ENCODE measurements around the gene GPER1.

GPER1 gene

DNA sequence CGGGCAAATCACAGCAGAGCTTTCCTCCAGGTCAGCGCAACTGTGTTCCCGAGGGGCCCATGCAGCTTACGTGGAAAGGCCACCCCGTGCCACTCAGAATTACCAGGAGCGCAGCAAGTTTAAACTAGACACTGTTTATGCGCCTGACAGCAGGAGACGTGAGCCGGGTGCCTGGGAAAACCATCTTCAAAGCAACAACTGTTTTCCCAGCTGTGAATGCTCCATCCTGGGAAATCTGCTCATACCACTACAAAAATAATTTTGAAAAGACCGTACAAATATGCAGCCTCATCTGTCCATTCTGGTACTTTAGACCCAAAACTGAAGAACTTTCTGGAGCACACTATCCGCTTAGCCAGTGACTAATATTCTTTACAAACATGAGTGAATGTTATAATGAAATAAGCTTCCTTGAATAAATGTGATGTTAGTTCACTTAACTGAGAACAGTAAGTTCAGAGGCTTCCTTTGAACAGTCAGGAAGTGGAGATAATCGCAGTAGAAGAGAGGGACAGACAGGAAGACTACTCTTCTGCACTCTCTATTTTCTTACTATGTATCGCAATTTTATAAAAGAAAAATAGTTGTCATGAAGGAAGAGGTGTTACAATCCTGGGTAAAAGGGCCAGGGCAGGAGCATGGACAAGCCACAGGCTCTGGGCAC, 16.7 kb downstream of the GPER1 start:
- no peaks in the 10 kb centered on the region for H3K9me3 ChIP-seq (ENCODE audit: control insufficient read depth, insufficient read depth, low read length)
- peaks cover 3% of the 10 kb centered on the region for H3K36me3 ChIP-seq (ENCODE audit: control insufficient read depth, insufficient read depth, low read length)
- H3K4me1 ChIP-seq (ENCODE audit: control insufficient read depth, insufficient read depth, low read length), result no peaks in the 10 kb centered on the region
- no peak overlapping the region for H3K4me3 ChIP-seq (ENCODE audit: low read depth, low read length)
- H3K9ac ChIP-seq (ENCODE audit: low read depth, low read length), result no peak overlapping the region
- H3K27me3 ChIP-seq (ENCODE audit: control insufficient read depth, insufficient read depth, low read length), result no peaks in the 10 kb centered on the region

DNA sequence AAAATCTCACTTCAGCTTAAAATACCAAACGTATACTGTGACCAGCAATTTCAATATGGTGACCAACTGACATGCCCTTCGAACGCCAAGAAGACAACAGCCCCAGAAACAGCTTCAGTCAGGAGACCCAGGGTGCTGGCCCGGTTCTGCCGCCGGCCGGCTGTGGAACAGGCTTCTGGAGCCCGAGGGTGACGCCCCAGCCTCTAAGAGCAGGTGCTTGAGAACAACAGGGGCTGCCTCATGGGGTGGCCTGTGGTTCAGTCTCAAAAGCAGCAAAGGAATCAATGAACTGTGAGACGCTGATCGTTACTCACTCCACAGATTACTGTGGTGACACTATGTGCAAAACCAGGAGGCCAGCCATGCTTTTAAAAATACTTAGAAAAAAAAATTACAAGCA, 17.3 kb downstream of the GPER1 start:
- Histone ChIP-seq H3K27me3 (ENCODE audit: control insufficient read depth, insufficient read depth, low read length) (no peaks in the 10 kb centered on the region), H3K4me3 (ENCODE audit: low read depth, low read length) (no peak overlapping the region), H3K4me1 (ENCODE audit: control insufficient read depth, insufficient read depth, low read length) (no peaks in the 10 kb centered on the region), H3K36me3 (ENCODE audit: control insufficient read depth, insufficient read depth, low read length) (peaks cover 6% of the 10 kb centered on the region), H3K9ac (ENCODE audit: low read depth, low read length) (no peak overlapping the region), H3K9me3 (ENCODE audit: control insufficient read depth, insufficient read depth, low read length) (no peaks in the 10 kb centered on the region)

DNA sequence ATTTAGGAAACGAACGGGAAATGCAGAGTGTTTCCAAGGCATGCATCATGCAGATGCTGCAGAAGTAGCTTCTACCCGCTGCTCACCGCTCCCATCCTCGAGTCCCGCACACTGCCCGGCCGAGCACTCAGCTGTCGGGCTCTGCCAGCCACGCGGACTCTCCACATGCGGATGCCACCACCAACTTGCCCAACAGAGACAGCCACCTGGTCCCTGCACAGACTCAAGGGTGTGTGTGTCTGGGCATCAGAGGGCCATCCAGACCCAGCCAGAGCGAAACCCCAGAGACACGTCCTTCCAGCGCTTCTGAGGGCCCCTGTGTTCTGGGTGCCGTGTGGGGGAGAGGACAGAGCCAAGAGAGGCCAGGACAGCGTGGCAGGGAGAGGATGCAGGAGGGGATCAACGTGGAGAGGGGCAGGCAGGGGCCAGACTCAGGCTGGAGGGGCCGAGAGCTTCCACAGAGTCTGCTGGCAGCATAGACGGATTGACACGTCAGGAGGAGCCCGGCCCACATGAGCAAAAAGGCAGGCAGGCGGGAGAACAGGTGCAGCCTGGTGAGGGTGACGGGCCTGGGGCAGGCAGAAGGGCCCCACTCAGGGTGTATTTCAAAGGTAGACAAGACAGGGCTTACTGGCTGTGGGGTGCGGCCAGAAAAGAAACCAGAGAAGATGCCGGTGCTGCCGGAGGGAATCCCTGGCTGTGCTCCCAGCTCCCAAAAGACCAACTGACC, 18.3 kb downstream of the GPER1 start:
- Histone ChIP-seq H3K36me3 (ENCODE audit: control insufficient read depth, insufficient read depth, low read length) (peaks cover 6% of the 10 kb centered on the region), H3K4me1 (ENCODE audit: control insufficient read depth, insufficient read depth, low read length) (no peaks in the 10 kb centered on the region), H3K9ac (ENCODE audit: low read depth, low read length) (no peak overlapping the region), H3K27me3 (ENCODE audit: control insufficient read depth, insufficient read depth, low read length) (no peaks in the 10 kb centered on the region), H3K9me3 (ENCODE audit: control insufficient read depth, insufficient read depth, low read length) (no peaks in the 10 kb centered on the region), H3K4me3 (ENCODE audit: low read depth, low read length) (no peak overlapping the region)

DNA sequence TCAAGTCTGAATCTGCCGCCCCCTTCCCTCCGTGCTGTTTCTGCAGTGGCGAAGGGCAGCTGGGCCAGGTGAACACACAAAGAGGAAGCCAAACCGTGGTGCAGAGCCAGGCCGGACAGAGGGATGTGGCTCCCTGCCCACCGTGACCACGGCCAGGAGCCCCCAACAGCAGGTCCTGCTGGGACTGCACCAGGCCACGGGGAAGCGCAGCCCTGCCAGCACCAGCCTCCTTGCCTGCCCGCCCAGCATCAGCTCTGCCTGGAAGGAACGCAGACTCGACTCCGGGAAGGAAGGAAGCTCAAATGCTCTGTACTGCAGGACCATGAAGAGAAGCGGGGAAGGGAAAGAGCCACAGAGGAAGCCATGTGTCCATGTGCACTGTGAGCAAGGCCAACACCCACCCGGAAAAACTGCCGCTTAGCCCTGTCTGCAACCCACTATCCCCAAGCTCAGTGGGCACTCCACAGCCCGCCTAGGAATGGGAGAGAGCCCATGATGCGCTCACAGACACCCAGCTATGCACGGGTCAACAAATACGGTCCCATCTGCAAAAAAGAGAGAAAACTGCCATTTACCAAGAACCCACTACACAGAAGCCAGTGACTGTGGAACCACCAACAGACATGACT, 19.0 kb downstream of the GPER1 start:
- Histone ChIP-seq H3K36me3 (ENCODE audit: control insufficient read depth, insufficient read depth, low read length) (peaks cover 3% of the 10 kb centered on the region), H3K4me3 (ENCODE audit: low read depth, low read length) (no peak overlapping the region), H3K4me1 (ENCODE audit: control insufficient read depth, insufficient read depth, low read length) (no peaks in the 10 kb centered on the region), H3K27me3 (ENCODE audit: control insufficient read depth, insufficient read depth, low read length) (no peaks in the 10 kb centered on the region), H3K9me3 (ENCODE audit: control insufficient read depth, insufficient read depth, low read length) (no peaks in the 10 kb centered on the region), H3K9ac (ENCODE audit: low read depth, low read length) (no peak overlapping the region)

DNA sequence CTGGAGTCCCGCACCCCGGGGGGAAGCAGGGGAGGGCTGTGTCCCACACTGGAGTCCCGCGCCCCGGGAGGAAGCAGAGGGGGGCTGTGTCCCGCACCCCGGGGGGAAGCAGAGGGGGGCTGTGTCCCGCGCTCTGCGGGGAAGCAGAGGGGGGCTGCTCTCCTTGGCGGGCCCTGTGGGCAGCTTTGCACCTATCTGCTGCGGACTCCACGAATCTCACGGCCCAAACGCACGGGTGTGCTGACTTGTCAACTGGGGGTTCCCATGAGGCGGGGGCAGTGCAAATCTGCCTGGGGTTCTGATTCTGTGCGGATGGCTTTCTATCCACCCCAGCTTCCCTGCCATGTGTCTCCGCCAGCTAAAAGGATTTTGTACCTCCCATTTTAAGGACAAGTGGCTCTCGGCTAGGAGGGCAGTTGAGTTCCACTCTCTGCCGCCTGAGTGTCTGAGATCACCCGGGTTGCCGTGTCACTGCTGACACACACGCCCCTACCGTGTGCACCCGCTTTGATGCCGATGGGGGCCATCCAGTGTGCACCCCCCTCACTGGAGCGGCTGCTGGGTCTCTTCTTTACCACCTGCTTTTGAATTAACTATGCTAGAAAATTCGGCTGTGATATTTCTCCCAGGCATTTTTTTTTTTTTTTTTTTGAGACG, 20.5 kb downstream of the GPER1 start:
- Histone ChIP-seq H3K4me3 (ENCODE audit: low read depth, low read length) (no peak overlapping the region), H3K36me3 (ENCODE audit: control insufficient read depth, insufficient read depth, low read length) (peaks cover 3% of the 10 kb centered on the region), H3K4me1 (ENCODE audit: control insufficient read depth, insufficient read depth, low read length) (no peaks in the 10 kb centered on the region), H3K9ac (ENCODE audit: low read depth, low read length) (no peak overlapping the region), H3K27me3 (ENCODE audit: control insufficient read depth, insufficient read depth, low read length) (no peaks in the 10 kb centered on the region), H3K9me3 (ENCODE audit: control insufficient read depth, insufficient read depth, low read length) (no peaks in the 10 kb centered on the region)

DNA sequence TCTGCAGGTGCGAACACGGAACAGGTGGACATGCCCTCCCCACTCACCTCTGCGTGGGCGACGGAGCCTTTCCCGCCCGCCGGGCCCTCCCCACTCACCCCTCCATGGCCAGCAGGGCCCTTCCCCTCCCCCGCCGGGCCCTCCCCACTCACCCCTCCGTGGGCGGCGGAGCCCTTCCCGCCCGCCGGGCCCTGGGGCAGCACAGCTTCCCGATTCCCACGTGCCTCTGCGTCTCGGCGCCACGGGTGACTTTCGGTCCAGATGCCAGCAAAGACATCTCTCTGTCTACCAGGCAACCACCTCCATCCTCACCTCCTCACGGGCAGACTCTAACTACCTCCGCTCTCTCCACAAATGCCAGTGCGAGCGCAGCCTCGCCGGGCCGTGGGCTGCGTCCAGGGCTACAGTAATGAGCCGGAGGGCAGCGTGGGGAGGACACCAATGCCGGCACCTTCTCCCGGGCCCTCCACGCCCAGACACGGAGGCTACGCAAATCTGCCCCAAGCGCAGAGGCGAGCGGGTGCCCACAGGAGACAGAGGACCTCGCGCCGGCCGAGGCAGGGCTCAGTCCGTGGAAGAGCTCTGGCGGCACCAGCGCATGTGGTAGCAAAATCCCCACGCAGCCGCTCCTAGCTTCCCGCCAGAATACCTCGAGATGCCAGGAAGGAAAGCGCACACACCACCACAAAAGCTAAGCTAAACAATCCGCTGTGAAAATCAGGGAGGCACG, 21.8 kb downstream of the GPER1 start:
- H3K36me3 ChIP-seq (ENCODE audit: control insufficient read depth, insufficient read depth, low read length), result peaks cover 3% of the 10 kb centered on the region
- no peaks in the 10 kb centered on the region for H3K9me3 ChIP-seq (ENCODE audit: control insufficient read depth, insufficient read depth, low read length)
- H3K27me3 ChIP-seq (ENCODE audit: control insufficient read depth, insufficient read depth, low read length), result no peaks in the 10 kb centered on the region
- H3K4me3 ChIP-seq (ENCODE audit: low read depth, low read length), result no peak overlapping the region
- H3K9ac ChIP-seq (ENCODE audit: low read depth, low read length), result no peak overlapping the region
- no peaks in the 10 kb centered on the region for H3K4me1 ChIP-seq (ENCODE audit: control insufficient read depth, insufficient read depth, low read length)

DNA sequence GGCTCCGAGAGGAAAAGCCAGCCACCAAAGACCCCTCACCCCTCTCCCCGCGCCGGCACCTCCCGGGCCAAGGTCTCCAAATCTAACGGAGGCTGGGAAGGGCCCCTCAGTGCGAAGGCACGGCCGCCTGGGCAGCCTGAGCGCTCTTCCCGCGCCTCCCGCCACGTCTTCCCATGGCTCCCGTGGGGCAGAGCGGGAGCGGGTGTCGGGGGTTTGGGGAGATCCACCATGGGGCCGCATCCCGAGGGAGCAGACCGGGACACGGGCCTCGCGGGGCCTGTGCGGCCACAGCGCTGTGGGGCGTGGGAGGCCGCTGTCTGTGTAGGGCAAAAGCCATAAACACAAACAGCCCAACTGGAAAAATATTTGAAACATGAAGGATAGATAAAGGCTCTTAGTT, 22.4 kb downstream of the GPER1 start:
- Histone ChIP-seq H3K27me3 (ENCODE audit: control insufficient read depth, insufficient read depth, low read length) (no peaks in the 10 kb centered on the region), H3K4me3 (ENCODE audit: low read depth, low read length) (no peak overlapping the region), H3K9me3 (ENCODE audit: control insufficient read depth, insufficient read depth, low read length) (no peaks in the 10 kb centered on the region), H3K36me3 (ENCODE audit: control insufficient read depth, insufficient read depth, low read length) (peaks cover 6% of the 10 kb centered on the region), H3K9ac (ENCODE audit: low read depth, low read length) (no peak overlapping the region), H3K4me1 (ENCODE audit: control insufficient read depth, insufficient read depth, low read length) (no peaks in the 10 kb centered on the region)

DNA sequence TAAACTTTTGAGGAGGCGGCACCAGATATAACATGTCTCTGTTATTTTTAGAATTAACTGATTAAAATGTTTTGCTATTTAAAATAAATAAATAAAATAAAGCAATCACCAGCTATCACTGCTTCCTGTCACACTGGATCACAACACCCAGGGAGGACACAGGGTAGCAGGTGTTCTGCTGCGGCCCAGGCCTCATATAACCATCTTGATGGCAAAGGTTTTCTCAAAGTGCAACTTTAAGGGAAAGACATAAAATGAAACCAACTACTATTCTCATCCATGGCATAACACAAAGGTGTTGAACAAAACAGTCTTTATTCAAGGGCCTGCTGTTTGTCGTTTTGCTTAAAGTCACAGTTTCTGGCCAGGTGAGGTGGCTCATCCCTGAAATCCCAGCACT, 23.2 kb downstream of the GPER1 start:
- Histone ChIP-seq H3K36me3 (ENCODE audit: control insufficient read depth, insufficient read depth, low read length) (peaks cover 6% of the 10 kb centered on the region), H3K4me1 (ENCODE audit: control insufficient read depth, insufficient read depth, low read length) (no peaks in the 10 kb centered on the region), H3K9me3 (ENCODE audit: control insufficient read depth, insufficient read depth, low read length) (no peaks in the 10 kb centered on the region), H3K27me3 (ENCODE audit: control insufficient read depth, insufficient read depth, low read length) (no peaks in the 10 kb centered on the region), H3K9ac (ENCODE audit: low read depth, low read length) (no peak overlapping the region), H3K4me3 (ENCODE audit: low read depth, low read length) (no peak overlapping the region)

DNA sequence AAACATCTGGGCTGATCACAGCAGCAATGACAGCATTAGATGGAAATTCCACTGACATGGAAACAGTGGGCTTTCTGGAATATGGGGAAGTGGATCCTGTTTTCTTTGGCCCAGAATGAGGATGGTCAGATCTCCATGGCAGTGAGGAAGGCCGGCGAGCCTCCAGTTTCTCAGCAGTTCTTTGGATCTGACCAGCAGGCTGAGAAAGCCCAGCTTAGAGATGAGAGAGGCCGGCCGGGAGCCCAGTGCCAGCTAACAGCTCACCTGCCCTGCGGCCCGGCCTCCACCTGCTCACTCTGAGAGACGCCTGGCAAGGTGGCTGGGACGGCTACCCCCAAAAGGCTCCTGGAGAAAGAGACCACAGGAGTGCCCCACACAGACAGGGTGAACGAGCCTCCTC, 24.2 kb downstream of the GPER1 start:
- Histone ChIP-seq H3K4me1 (ENCODE audit: control insufficient read depth, insufficient read depth, low read length) (no peaks in the 10 kb centered on the region), H3K9me3 (ENCODE audit: control insufficient read depth, insufficient read depth, low read length) (no peaks in the 10 kb centered on the region), H3K27me3 (ENCODE audit: control insufficient read depth, insufficient read depth, low read length) (no peaks in the 10 kb centered on the region), H3K4me3 (ENCODE audit: low read depth, low read length) (no peak overlapping the region), H3K36me3 (ENCODE audit: control insufficient read depth, insufficient read depth, low read length) (peaks cover 6% of the 10 kb centered on the region), H3K9ac (ENCODE audit: low read depth, low read length) (no peak overlapping the region)

DNA sequence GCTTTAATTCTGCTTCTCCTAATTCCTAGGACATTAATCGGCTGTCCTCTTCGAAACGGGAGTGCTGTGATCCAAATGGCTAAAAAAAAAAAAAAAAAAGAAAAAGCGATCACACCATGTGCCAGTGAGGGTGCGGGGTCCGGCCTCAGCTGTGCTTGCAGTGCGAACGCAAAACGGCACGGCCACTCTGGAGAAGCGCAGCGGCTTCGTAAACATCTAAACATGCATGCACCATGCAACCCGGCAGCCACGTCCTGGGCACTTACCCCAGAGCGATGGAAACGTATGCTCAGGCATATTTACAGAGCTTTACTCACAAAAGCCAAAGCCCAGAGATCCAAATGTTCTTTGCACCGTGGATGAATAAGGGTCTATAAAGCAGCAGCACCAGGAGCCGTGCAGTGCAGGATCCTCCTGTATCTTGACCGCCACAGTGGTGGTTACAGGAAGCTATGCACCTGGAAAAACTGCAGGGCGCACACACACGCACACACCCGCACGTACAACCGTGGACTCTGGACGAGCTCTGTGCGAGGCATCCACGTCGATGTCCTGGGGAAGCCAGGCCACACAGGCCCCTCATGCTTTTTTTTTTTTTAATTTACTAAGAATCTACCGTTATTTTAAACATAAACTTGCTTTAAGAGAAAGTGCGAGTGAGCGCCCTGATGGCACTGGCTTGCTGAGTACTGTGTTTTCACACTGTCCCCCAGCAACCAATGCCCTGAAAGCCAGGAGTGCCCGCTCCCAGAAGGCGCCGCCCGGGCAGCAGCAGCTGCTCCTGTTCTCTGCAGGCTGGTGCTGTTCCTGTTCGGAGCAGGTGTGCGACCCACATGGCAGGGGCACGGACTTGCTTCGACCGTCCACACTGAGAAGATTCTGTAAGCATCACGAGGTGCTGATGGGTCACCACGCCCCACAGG, 25.0 kb downstream of the GPER1 start:
- no peak overlapping the region for H3K4me3 ChIP-seq (ENCODE audit: low read depth, low read length)
- peaks cover 6% of the 10 kb centered on the region for H3K36me3 ChIP-seq (ENCODE audit: control insufficient read depth, insufficient read depth, low read length)
- no peak overlapping the region for H3K9ac ChIP-seq (ENCODE audit: low read depth, low read length)
- no peaks in the 10 kb centered on the region for H3K27me3 ChIP-seq (ENCODE audit: control insufficient read depth, insufficient read depth, low read length)
- H3K9me3 ChIP-seq (ENCODE audit: control insufficient read depth, insufficient read depth, low read length), result no peaks in the 10 kb centered on the region
- H3K4me1 ChIP-seq (ENCODE audit: control insufficient read depth, insufficient read depth, low read length), result no peaks in the 10 kb centered on the region

DNA sequence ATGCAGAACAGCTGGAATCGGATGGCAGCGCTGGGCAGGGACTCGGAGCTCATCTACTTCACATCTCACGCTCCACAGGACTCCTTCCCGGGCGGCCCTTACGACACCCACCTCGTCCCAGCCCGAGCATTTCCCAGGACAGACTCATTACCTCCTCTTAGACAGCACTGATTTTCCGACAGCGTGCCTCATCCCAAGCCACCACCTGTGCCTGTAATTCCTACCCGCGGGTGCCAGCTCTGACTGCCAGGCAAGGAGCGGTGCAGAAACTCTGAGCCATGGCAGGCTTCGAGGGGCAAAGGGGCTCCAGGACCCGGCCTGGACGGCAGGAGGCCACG, 25.6 kb downstream of the GPER1 start:
- peaks cover 6% of the 10 kb centered on the region for H3K36me3 ChIP-seq (ENCODE audit: control insufficient read depth, insufficient read depth, low read length)
- H3K9me3 ChIP-seq (ENCODE audit: control insufficient read depth, insufficient read depth, low read length), result no peaks in the 10 kb centered on the region
- no peak overlapping the region for H3K4me3 ChIP-seq (ENCODE audit: low read depth, low read length)
- no peak overlapping the region for H3K9ac ChIP-seq (ENCODE audit: low read depth, low read length)
- no peaks in the 10 kb centered on the region for H3K27me3 ChIP-seq (ENCODE audit: control insufficient read depth, insufficient read depth, low read length)
- no peaks in the 10 kb centered on the region for H3K4me1 ChIP-seq (ENCODE audit: control insufficient read depth, insufficient read depth, low read length)

All from iPS-15b (cell line).